ENCODE measurements around the gene CDRT4.
"Not testable (repeated sequence)": the region's sequence is repeated elsewhere in the genome, so short reads cannot be mapped to it uniquely, and the experiment has no call there.

The CDRT4 gene

DNA sequence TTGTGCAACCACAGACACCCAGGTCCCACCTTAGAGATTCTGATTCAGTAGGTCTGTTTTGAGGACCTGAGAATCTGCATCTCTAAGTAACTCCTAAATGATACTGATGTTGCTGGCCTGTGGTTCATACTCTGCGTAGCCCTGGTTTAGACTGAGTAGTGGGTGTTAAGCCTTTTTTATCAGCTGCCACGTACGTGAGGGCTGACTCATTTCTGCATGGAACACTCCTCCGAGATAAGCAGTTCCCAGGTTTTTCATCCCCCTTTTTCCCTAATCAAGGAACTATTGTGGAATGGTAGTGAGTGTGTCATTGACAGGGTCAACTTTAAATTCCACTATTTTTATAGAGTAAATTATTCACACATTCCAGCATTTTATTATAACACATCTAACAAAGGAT lies 26.1 kb downstream of the CDRT4 start:
- DNase-seq (ENCODE audit: low read depth): no peak
- H3K4me3 ChIP-seq (ENCODE audit: low read length): no peak overlapping the region
- TF ChIP-seq CTCF (conservative IDR thresholded peaks at IDR 0.05; ENCODE audit: low read length): no peak

- TF ChIP-seq CTCF (conservative IDR thresholded peaks at IDR 0.05; ENCODE audit: low read length): no peak
- no peak overlapping the region for H3K4me3 ChIP-seq (ENCODE audit: low read length)
- DNase-seq (ENCODE audit: low read depth): no peak
These were observed 27.1 kb downstream of the CDRT4 start for GRCh38 chr17:15440347-15440746.

DNA sequence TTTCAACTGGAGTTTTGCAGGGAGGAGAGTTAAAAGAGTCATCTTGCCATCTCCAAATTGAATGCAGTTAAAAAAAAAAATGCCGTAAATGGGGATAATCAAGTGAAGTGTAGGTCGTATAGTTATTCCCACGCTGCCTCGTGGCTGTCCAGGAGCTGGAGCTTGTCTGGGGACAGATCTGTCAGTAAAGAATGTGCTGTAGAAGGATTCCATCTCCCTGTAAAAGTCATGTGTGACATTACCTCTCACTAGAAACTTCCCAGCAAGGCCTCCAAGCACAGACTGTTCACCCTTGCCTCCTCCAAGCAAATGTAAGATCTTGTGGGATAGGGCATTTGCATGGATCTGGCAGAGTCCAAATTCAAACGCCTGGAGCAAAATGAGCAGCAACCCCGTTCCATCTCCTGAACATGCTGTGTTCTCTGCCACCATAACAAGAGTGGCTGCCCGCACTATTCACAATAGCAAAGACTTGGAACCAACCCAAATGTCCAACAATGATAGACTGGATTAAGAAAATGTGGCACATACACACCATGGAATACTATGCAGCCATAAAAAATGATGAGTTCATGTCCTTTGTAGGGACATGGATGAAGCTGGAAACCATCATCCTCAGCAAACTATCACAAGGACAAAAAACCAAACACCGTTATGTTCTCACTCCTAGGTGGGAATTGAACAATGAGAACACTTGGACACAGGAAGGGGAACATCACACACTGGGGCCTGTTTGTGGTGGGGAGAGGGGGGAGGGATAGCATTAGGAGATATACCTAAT lies 28.0 kb downstream of the CDRT4 start:
- DNase-seq (ENCODE audit: low read depth); H3K4me3 ChIP-seq (ENCODE audit: low read length): not testable (repeated sequence)

DNA sequence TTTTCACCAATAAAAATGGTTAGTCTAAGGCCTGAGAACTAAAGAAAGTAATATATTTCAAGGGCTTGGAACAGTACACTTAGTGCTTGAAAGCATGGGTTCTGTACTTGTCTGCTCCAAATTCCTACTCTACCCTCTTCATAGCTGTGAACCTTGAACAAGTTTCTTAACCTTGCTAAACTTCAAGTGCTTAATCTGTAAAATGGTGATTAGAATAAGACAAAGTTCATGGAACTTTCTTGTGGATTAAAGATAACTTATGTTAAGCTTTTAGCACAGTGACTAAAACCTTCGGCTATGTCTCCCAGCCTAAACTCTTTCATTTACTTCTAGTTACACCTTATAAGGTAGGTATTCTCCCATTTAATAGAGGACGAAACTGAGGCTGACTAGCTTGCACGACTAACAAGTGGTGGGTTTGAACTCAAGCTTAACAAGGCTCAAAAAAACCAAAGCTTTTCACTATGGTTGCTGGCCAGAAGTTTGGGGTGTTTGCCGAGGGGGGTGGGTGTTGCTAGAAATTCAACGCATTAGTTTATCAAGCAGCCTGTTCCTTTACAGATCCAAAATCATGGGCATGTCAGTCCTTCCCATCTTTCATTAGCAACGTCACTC lies 28.8 kb downstream of the CDRT4 start:
- TF ChIP-seq CTCF (conservative IDR thresholded peaks at IDR 0.05; ENCODE audit: low read length): no peak
- no peak for DNase-seq (ENCODE audit: low read depth)
- no peak overlapping the region for H3K4me3 ChIP-seq (ENCODE audit: low read length)

DNA sequence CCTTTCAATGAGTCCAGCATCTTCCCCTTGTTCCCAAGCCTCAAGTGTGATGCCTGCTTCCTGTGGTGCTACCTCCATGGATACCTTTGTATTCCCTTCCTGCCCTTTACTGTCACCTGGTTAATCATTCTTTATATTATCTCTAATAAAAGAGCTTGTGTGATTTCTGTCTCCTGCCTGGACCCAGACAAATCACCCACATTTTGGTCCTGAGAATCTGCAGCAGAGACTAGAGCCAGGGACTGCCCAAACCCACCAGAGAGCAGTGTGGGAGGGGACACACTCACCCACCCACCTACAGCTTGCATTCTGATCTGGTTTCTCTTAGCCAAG lies 30.2 kb downstream of the CDRT4 start:
- DNase-seq (ENCODE audit: low read depth): no peak
- TF ChIP-seq CTCF (conservative IDR thresholded peaks at IDR 0.05; ENCODE audit: low read length): no peak
- H3K4me3 ChIP-seq (ENCODE audit: low read length): no peak overlapping the region

- no peak overlapping the region for H3K4me3 ChIP-seq (ENCODE audit: low read length)
- TF ChIP-seq CTCF (conservative IDR thresholded peaks at IDR 0.05; ENCODE audit: low read length): peak; percentile 34
- DNase-seq (ENCODE audit: low read depth): peak; percentile 50
These were observed 30.7 kb downstream of the CDRT4 start for GRCh38 chr17:15436473-15437302.

- TF ChIP-seq CTCF (conservative IDR thresholded peaks at IDR 0.05; ENCODE audit: low read length): no peak
- H3K4me3 ChIP-seq (ENCODE audit: low read length): no peak overlapping the region
- DNase-seq (ENCODE audit: low read depth): no peak
These were observed 32.5 kb downstream of the CDRT4 start for GRCh38 chr17:15434956-15435355.
